GM21723 (cell line): ENCODE results near the gene IFFO2.

Source experiments
- ATAC-seq: cut with Tn5 transposase; IDR thresholded peaks from one replicate; pipeline ENCODE4 v1.9.1; 2021; ENCODE audit warnings: mild to moderate bottlenecking, moderate library complexity; ENCODE audit not compliant: unreplicated experiment

Gene IFFO2

GRCh38 chr1:18951818-18952391 is 4.6 kb downstream of the IFFO2 start:
- ATAC-seq: peak; percentile 44

- no peak for ATAC-seq
These were observed 5.1 kb downstream of the IFFO2 start for GRCh38 chr1:18951416-18951815.

DNA sequence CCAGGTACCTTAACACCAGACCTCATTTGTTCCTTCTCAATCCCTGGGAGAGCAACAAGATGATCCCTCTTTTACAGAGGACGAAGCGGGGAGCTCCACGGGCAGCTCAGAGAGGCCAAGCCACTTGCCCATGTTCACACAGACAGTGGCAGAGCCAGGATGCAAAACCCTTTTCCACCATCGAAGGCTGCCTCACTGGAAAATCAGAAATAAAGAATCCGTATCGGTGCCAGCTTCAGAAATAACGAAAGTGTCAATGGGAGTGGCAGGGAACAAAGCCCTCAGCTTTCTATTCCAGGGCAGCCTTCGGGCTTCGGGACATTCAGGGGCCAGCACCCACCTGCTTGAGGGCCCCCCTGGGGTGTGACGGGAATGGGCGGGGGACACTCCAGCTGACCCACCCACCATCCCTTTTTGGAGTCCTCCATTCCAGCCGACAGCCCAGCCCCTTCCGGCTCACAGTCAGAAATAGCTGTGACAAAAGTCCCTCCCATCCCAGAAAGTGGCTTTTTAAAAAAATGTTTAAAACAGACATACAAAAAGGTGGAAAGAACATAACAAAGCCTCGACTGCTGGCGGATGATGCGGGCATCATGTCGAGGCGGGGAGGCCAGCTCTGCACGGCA is 6.0 kb downstream of the IFFO2 start:
- no peak for ATAC-seq

GRCh38 chr1:18949686-18950400 is 6.6 kb downstream of the IFFO2 start:
- ATAC-seq: no peak

GRCh38 chr1:18948913-18949685 is 7.4 kb downstream of the IFFO2 start:
- ATAC-seq: no peak

DNA sequence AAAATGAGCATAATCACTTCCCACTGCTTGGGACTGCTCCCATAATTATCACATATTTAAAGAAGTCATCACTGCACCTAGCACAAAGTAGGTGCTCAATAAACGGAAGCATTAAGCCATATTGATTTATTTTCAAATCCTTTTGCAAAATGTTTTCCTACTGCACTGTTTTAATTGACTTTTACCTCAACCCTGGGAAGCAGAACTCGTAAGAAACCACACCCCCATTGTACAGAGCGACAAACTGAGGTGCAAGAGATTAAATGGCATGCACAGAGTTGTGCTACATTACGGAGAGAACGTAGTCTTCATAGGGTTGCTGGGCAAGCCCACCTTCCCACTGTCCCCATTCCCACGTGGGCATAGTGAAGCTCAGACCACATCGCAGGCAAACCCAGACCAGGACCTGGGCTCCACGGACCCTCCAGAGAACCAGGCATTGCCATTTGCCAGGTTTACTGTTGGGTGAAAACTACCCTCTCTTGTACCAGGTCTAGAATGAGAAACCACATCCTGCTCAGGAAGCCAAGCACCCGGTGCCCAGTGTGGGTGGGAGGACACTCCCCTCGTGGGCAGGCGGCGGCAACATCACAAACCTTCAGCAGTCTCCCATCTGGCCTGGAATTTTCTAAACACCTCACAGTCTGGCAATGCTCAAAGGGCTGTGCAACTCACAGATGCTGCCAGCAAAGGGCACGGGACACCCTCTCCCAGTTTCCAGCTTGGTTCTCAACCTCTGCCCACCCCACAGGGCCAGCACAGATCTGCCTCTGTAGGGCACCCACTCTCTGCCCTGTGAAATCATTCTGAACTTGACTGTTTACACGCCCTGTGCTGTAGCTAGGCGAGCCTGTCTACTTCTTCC is 8.2 kb downstream of the IFFO2 start:
- no peak for ATAC-seq

DNA sequence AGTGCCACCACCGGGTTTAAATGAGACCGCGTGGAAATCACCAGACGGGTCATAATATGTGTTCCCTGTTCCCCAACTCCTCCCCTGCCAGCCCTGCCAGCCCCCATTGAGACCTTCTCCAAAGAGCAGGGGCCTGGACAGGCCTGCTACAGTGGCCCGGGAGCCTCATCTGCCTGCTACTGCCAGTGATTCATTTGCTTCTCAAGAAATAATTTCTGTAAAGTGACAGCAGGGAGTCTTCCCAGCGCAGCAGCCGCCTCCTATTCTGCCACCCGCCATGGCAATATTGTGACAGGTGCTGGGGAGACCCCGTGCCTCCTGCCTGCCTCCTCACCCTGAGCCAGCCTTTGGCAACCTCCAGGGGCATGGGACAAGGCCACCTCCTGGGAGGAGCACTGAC is 8.9 kb downstream of the IFFO2 start:
- no peak for ATAC-seq

- no peak for ATAC-seq
These were observed 9.7 kb downstream of the IFFO2 start for GRCh38 chr1:18946550-18947381.

- no peak for ATAC-seq
These were observed 11.1 kb downstream of the IFFO2 start for GRCh38 chr1:18945401-18945849.

- no peak for ATAC-seq
These were observed 11.7 kb downstream of the IFFO2 start for GRCh38 chr1:18944810-18945209.

DNA sequence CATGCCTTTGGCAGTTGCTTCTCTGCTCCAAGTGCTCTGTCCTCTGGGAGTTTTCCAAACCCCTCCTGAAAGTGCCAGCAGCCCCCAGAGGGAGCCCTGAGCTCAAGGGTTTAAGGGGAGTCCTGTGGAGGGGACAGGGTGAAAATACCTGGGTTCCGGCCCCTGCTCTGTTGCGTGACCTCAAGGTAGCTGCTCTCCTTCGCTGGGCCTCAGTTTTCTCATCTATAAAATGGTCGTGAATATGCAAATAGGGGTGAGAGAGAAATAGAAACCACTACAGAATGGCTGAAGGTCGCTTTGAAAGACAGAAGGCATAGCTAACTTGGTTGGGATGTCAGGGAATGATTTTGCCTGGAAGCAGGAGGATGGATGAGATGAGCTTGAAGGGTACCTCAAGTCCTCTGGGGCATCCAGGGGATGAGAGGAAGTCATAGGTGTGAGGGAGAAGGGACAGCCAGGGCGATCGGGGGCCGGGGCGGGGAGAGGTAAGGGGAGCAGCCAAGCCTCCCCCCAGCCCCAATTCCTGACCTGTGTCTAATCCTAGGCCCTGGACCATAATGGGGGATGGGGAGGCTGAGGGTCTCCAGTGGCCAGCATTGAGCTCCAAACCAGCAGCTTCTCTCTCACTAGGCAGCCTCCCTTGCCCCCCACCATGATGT is 12.4 kb downstream of the IFFO2 start:
- ATAC-seq: no peak

- no peak for ATAC-seq
These were observed 13.3 kb downstream of the IFFO2 start for GRCh38 chr1:18943162-18943561.

GRCh38 chr1:18942340-18942739 is 14.1 kb downstream of the IFFO2 start:
- no peak for ATAC-seq

- ATAC-seq: no peak
These were observed 15.0 kb downstream of the IFFO2 start for GRCh38 chr1:18941221-18942141.

GRCh38 chr1:18940303-18941020 is 16.0 kb downstream of the IFFO2 start:
- ATAC-seq: no peak

- ATAC-seq: no peak
These were observed 16.8 kb downstream of the IFFO2 start for GRCh38 chr1:18939398-18940302.

GRCh38 chr1:18938707-18939070 is 17.8 kb downstream of the IFFO2 start:
- ATAC-seq: no peak
